Measurements from ENCODE around the gene P2RY10.

GRCh38 chrX:78950009-78950835 lies 5.0 kb downstream of the P2RY10 start:
- TF ChIP-seq POLR2A (IDR thresholded peaks at IDR 0.05; ENCODE audit: low read depth): no peak
- no peak for TF ChIP-seq EP300 (IDR thresholded peaks at IDR 0.05)
- TF ChIP-seq, protein P1, sequence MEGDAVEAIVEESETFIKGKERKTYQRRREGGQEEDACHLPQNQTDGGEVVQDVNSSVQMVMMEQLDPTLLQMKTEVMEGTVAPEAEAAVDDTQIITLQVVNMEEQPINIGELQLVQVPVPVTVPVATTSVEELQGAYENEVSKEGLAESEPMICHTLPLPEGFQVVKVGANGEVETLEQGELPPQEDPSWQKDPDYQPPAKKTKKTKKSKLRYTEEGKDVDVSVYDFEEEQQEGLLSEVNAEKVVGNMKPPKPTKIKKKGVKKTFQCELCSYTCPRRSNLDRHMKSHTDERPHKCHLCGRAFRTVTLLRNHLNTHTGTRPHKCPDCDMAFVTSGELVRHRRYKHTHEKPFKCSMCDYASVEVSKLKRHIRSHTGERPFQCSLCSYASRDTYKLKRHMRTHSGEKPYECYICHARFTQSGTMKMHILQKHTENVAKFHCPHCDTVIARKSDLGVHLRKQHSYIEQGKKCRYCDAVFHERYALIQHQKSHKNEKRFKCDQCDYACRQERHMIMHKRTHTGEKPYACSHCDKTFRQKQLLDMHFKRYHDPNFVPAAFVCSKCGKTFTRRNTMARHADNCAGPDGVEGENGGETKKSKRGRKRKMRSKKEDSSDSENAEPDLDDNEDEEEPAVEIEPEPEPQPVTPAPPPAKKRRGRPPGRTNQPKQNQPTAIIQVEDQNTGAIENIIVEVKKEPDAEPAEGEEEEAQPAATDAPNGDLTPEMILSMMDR (IDR thresholded peaks at IDR 0.05): no peak

All from esophagus muscularis mucosa (tissue), 4 donors.